Anterior cingulate cortex (tissue), 58 donors: Measurements from ENCODE around the gene SLX1A.
"Not testable (repeated sequence)": the region's sequence is repeated elsewhere in the genome, so short reads cannot be mapped to it uniquely, and the experiment has no call there.

ENCODE experiments used
- DNase-seq, 58 donors: peaks; one replicate each; lab custom pipeline; 2025; lab: John Stamatoyannopoulos, UW

SLX1A gene

GRCh38 chr16:30193615-30194014 lies at the start of gene SLX1A, which contains the start of gene BOLA2B:
Gene SLX1A (plus strand): TSS chr16:30193875. CDS start chr16:30194085, 210 bp downstream.
Gene BOLA2B (minus strand): TSS chr16:30193666. CDS start chr16:30193595, 71 bp downstream.
- DNase-seq, result not testable (repeated sequence)

GRCh38 chr16:30144017-30144416 lies 49.7 kb upstream of the SLX1A start:
- DNase-seq, result no peak

- DNase-seq, result no peak
Measured at GRCh38 chr16:30144917-30145316, 48.8 kb upstream of the SLX1A start.

GRCh38 chr16:30145657-30146056 lies 48.0 kb upstream of the SLX1A start:
- peak in 1 of 58 donors; percentile 4 for DNase-seq

GRCh38 chr16:30147843-30148510 lies 45.7 kb upstream of the SLX1A start:
- no peak for DNase-seq

GRCh38 chr16:30149250-30149930 lies 44.3 kb upstream of the SLX1A start:
- DNase-seq, result no peak

- no peak for DNase-seq
Measured at GRCh38 chr16:30151091-30151490, 42.6 kb upstream of the SLX1A start.

GRCh38 chr16:30152517-30152916 lies 41.2 kb upstream of the SLX1A start:
- no peak for DNase-seq

- no peak for DNase-seq
Measured at GRCh38 chr16:30155188-30155587, 38.5 kb upstream of the SLX1A start.

- DNase-seq, result no peak
Measured at GRCh38 chr16:30157214-30157613, 36.5 kb upstream of the SLX1A start.

GRCh38 chr16:30163538-30163937 lies 30.1 kb upstream of the SLX1A start:
- no peak for DNase-seq

- DNase-seq, result no peak
Measured at GRCh38 chr16:30166202-30166902, 27.3 kb upstream of the SLX1A start.

- DNase-seq, result not testable (repeated sequence)
Measured at GRCh38 chr16:30168746-30169145, 24.9 kb upstream of the SLX1A start.

GRCh38 chr16:30169416-30169815 lies 24.3 kb upstream of the SLX1A start:
- not testable (repeated sequence) for DNase-seq

- not testable (repeated sequence) for DNase-seq
Measured at GRCh38 chr16:30170145-30170544, 23.5 kb upstream of the SLX1A start.

- DNase-seq, result no peak
Measured at GRCh38 chr16:30173054-30173453, 20.6 kb upstream of the SLX1A start.

GRCh38 chr16:30176876-30177275 lies 16.8 kb upstream of the SLX1A start:
- DNase-seq, result not testable (repeated sequence)

GRCh38 chr16:30179195-30179594 lies 14.5 kb upstream of the SLX1A start:
- no peak for DNase-seq

- no peak for DNase-seq
Measured at GRCh38 chr16:30179931-30180330, 13.7 kb upstream of the SLX1A start.

GRCh38 chr16:30180741-30181140 lies 12.9 kb upstream of the SLX1A start:
- no peak for DNase-seq
